Stimulated activated CD4-positive, alpha-beta T cell treated with anti-CD3 and anti-CD28 coated beads, Interleukin-2, amount 100 ng/mL, for 24 hours (primary cell): ENCODE results near the gene STIL.
A peak's percentile ranks its signal among the peaks of the same experiment; 100 is the strongest.
"Not testable (repeated sequence)": the region's sequence is repeated elsewhere in the genome, so short reads cannot be mapped to it uniquely, and the experiment has no call there.

Experiments used
- DNase-seq, 2 donors: peaks; one replicate each; pipeline ENCODE4 v3.0.0-alpha.2; 2020

STIL gene

DNA sequence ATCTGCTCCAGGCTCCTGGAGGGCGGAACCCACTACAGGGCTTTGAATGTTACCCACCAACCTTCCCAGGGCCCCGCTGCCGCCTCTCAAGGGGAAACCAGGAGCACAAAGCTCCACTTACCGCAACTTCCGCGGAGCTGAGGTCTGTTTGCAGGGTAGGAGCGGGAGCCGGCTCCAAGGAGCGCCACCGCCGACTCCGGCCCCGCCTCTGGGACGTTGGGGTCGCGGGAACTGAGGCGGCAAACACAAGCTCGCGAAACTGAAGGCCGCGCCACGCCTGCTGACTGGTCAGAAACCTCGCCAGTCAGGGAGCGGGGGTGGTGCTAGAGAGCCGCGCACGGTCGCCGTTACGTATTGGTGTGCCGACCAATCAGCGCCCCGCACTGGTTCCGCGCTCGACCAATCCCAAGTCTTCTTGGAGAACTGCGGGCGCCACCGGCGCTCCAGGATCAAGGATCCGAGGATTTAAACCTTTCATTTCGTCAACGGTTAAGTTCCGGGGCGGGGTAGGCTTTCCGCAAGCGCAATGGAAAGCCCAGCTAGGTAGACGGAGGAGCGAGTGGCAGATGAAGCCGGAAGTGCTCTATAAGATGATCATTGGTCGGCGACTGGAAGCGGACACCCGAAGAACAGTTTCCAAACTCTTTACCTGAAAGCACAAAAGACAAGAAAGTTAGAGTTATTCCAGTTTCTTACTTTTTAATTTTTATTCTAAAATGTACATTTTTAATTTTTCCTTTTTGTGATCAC is at the start of gene STIL:
Gene STIL (minus strand): TSS at position 233 of the 750 bp plus-strand sequence. CDS start 3,828 bp downstream, outside the sequence.
- DNase-seq = peak; percentile 97 to 98

DNA sequence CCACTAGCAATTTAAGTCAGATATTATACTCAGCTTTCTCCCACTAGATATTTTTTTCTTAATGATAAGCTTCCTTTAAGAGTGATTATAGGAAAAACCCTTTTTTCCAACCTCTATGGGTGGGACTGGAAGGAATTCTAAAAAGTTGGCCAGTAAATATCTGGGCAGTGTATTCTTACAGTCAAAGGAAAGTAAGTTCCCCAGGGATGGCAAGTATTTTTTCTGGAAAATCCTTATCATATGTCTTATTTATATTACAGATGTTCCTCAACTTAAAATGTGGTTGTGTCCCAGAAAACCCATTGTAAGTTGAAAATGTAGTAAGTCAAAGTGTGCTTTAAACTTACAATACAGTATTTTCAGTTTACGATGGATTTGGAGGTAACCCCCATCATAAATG is 48.9 kb upstream of the STIL start:
- no peak for DNase-seq

DNA sequence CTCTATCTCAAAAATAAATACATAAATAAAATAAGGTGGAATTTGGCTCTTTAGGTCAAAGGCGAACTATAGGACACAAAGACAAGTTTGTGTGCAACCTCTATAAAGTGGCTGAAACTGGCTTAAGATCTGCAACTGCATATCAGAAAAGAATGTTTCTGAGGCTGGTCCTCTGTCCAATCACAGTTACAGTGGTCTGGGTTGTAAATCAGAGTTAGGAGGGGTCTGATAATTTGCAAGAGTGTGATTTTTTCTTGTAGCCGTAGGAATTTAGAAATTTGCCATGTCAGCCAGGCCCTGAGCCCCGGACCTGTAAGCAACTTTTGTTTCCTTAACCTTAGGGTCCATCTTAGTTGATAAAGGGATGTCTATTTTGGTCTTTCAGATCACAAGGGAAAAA is 47.4 kb upstream of the STIL start:
- no peak for DNase-seq

DNA sequence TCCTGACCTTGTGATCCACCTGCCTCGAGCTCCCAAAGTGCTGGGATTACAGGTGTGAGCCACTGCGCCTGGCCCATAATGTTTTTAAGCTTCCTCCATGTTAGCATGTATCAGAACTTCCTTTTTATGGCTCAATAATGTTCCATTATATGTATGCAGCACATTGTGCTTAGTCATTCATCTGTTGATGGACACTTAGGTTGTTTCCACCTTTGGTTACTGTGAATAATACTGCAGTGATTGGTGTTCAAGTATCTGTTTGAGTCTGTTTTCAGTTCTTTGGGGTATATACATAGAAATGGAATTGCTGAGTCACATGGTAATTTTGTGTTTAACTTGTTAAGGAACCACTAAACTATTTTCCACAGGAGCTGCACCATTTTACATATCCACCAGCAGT is 37.4 kb upstream of the STIL start:
- DNase-seq = no peak

- DNase-seq = no peak
Observed at GRCh38 chr1:47348246-47348645, 34.3 kb upstream of the STIL start.

DNA sequence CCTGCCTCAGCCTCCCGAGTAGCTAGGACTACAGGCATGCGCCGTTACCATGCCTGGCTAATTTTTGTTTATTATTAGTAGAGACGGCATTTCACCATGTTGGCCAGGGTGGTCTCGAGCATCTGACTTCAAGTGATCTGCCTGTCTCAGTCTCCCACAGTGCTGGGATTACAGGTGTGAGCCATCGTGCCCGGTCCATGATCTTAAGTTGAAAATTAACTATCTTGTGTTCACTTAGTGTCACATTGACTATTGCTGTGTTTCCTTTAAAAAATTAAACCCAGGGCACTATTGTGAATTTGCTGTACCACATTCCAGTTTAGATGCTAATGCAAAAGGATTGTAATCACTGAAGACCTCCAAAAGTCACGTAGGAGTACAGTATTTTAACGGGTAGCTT is 33.8 kb upstream of the STIL start:
- DNase-seq = no peak

GRCh38 chr1:47346979-47347378 is 33.0 kb upstream of the STIL start:
- DNase-seq = not testable (repeated sequence)

- no peak for DNase-seq
Observed at GRCh38 chr1:47340227-47340626, 26.3 kb upstream of the STIL start.

- no peak for DNase-seq
Observed at GRCh38 chr1:47338249-47339077, 24.5 kb upstream of the STIL start.

DNA sequence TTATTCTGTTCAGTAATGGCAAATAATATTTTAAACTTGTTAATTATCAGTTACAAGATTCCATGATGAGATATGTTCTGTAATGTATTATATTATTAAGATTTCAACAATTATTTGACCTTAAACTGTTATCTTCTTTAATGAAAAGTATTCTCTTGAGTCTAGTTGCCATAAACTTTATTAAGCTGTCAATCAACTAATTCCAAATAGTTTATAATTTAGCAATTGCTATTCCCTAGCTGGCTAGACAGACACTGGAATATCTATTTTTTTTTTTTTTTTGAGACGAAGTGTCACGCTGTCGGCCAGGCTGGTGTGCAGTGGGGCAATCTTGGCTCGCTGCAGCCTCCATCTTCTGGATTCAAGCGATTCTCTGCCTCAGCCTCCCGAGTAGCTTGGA is 23.4 kb upstream of the STIL start:
- DNase-seq = no peak

DNA sequence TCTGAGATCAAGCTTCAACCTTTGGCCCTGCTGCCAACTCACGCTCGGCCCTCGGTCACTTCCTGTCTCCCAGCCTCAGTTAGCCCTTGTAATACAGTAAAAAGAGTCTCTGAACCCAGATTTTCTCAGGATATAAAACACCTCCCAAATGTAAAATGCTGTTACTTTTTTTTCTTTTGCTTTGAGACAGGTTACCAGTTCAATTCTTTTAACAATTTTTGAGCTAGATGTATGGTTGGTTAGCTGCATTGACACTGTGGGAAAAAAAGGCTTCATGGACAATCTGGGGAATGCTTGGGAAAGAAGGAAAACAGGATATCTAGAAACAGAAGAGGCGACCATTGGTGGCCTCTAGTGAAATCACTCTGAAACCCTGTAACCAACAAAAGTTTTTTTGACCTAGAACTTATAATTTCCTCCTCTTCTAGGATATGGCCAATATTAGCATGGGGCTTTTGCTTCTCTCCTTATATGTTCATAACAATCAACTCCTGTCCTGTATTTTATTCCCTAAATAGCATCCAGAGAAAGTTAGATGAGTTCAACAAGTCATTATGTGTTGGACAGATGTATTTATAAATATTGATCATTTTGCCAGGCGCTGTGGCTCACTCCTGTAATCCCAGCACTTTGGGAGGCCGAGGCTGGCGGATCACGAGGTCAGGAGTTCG is 21.0 kb upstream of the STIL start:
- DNase-seq = no peak

GRCh38 chr1:47333922-47334764 is 20.2 kb upstream of the STIL start:
- DNase-seq = peak; percentile 74 to 77

GRCh38 chr1:47333578-47333921 is 19.6 kb upstream of the STIL start, which contains the start of gene CMPK1:
TSS of gene CMPK1 (plus strand) at chr1:47333790. CDS start at chr1:47333946, 156 bp downstream.
- DNase-seq = peak; percentile 79 to 84

DNA sequence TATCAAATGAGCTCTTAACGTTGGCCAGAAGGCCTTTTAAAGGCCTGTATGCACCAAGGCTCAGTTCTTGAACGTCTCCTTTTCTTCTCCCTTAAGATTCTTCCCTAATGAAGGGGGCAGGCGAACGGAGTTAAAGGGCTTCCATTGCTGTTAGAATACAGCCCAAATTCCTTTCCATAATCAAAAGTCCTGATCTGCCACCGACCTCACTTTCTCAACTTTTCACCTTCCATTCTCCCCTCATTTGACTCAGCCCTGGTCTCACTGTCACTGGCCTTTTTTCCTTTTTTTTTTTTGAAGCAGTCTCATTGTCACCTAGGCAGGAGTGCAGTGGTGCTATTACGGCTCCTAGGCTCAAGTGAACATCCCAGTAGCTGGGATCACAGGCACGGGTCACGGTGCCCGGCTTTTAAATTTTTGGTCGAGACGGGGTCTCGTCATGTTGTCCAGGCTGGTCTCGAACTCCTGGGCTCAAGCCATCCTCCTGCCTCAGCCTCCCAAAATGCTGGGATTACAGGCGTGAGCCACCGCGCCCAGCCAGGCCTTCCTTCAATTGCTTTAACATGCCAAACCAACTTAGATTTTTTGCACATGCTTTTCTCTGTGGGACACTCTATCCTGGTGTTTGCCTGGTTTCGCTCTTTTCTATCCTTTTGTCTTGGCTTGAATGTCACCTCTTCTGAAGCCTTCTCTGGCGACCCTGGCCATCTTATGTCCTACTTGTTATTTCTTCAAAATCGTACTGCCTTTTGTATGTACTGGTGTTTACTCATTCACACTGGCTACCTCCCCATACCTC is 19.0 kb upstream of the STIL start:
- no peak for DNase-seq

- no peak for DNase-seq
Observed at GRCh38 chr1:47331875-47332274, 17.9 kb upstream of the STIL start.

DNA sequence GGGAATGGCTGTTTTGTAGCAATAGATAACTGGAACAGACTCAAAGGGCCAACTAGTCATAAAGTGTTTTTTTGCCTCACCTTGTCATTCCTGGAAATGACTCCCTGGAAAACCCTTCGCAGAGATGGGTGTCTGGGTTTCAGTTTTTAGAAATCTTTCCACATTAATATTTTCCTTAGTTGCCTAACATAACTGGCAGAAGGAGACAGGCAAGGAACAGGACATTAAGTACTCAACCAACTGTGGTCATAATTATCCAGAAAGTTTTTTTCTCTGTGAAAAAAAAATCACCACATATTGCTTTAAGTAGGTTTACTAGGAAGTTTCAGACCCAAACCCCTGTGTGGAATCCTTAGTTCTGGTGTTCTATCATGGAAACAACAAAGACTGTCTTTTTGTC is 16.3 kb upstream of the STIL start:
- DNase-seq = no peak

GRCh38 chr1:47328992-47329391 is 15.0 kb upstream of the STIL start:
- DNase-seq = no peak

DNA sequence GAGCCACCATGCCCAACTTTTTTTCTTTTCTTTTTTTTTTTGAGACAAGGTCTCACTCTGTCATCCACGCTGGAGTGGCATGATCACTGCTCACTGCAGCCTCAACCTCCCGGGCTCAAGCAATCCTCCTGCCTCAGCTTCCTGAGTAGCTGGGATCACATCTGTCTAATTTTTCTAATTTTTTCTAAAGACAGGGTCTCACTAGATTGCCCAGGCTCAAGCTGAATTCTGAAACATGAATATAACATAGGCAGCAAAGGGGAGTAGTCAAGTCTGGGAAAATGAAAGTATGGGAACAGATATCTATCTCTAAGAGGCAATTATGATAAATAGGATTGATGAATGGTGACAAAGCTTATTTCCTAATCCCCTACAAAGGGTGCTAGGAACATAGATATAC is 12.3 kb upstream of the STIL start:
- DNase-seq = no peak

GRCh38 chr1:47325528-47325927 is 11.6 kb upstream of the STIL start:
- DNase-seq = no peak

DNA sequence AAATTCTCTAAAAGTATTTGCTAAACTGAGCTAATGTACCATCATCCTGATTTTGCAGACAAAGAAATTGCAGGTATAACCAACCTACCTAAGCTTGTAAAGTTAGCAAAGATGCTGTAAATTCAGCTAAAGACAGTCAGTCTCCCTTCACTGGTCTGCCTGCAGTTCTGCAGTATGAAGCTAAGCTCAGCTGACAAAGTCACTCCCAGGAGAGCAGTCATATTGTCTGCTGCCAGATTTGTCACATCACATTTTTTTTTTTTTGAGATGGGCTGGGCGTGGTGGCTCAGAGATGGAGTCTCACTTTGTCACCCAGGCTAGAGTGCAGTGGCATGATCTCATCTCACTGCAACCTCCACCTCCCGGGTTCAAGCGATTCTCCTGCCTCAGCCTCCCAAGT is 10.7 kb upstream of the STIL start:
- DNase-seq = no peak

GRCh38 chr1:47323599-47324031 is 9.7 kb upstream of the STIL start:
- no peak for DNase-seq

- not testable (repeated sequence) for DNase-seq
Observed at GRCh38 chr1:47319968-47320367, 6.0 kb upstream of the STIL start.
